Thoracic aorta (tissue), 2 donors: ENCODE data around the gene BMPR1A. TPM values are rescaled to one million over a fixed set of nuclear protein-coding genes. Genes with fewer than 3 reads are reported as not detected.

Experiments used
- ATAC-seq: fragments of 150-250 bp; one replicate; pipeline ENCODE4 v1.8.0; 2017; ENCODE audit warnings: low read depth; ENCODE audit not compliant: insufficient number of reproducible peaks, low FRiP score
- DNase-seq: peaks from one replicate; pipeline ENCODE4 v3.0.0-alpha.2; 2020; ENCODE audit warnings: low spot score
- H3K27ac ChIP-seq, 2 donors: fragments of 200-600 bp; sonication (generic); 1 replicate in 1 of 2; 2 replicates in 1 of 2; pipeline ENCODE4 v1.5.1; 2016; ENCODE audit warnings: mild to moderate bottlenecking in 2 of 2, moderate library complexity in 2 of 2
- H3K27me3 ChIP-seq: fragments of 200-600 bp; sonication (generic); replicated peaks from 2 replicates; pipeline ENCODE4 v1.6.0; 2016; ENCODE audit warnings: mild to moderate bottlenecking; ENCODE audit not compliant: insufficient read depth
- H3K36me3 ChIP-seq: fragments of 200-600 bp; sonication (generic); one replicate; pipeline ENCODE4 v1.5.1; 2016
- H3K4me1 ChIP-seq, 2 donors: fragments of 200-600 bp; sonication (generic); 1 replicate in 1 of 2; 2 replicates in 1 of 2; pipeline versions ENCODE4 v1.5.1 to v1.6.0; 2016; ENCODE audit warnings: low read depth in 2 of 2, mild to moderate bottlenecking in 1 of 2; ENCODE audit not compliant: control insufficient read depth in 1 of 2
- H3K4me3 ChIP-seq: fragments of 200-600 bp; sonication (generic); 2 replicates; pipeline ENCODE4 v1.5.1; 2016; ENCODE audit warnings: mild to moderate bottlenecking
- H3K9me3 ChIP-seq: fragments of 200-600 bp; sonication (generic); 2 replicates; pipeline ENCODE4 v1.5.1; 2016
- CTCF ChIP-seq: fragments of 200-600 bp; sonication (generic); IDR thresholded peaks from one replicate; pipeline ENCODE4 v1.5.1; 2019; ENCODE audit warnings: antibody characterized with exemption
- total RNA-seq, 2 donors: library from RNA; depleted of rRNA; stranded (reverse); fragments of >200 nt; gene quantifications; one replicate each; pipeline versions ENCODE4 v1.1.0 to v1.2.3, GENCODE V29; 2016

The BMPR1A gene
- total RNA-seq, 2 donors from 2014 or later, result 69.0 to 130 TPM

DNA sequence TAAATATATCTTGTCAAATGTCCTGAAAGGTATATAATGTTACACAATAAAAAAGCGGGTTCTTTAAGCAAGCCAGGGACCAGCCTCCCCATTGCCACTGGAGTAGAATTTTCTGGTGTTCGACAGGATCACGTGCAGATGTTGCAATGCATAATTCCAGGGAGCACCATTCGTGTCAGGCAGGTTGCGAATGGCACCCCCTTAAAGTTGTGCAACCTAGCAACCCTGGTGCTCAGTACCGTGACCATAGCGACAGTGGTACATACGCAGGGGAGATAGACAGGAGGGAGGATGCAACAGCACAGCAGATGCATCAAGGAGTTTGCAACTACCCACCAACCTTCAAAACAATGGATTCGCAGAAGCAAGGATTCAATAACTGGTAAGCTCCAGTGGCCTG lies 6.6 kb upstream of the BMPR1A start:
- DNase-seq, result no peak
- no peak for ATAC-seq
- Histone ChIP-seq H3K9me3 (no peaks in the 10 kb centered on the region), H3K27me3 (no peaks in the 10 kb centered on the region), H3K4me3 (no peak overlapping the region), H3K27ac (no peak overlapping the region), H3K4me1 (peaks cover 5 to 34% of the 10 kb centered on the region in 2 donors), H3K36me3 (no peaks in the 10 kb centered on the region)
- no peak for TF ChIP-seq CTCF

DNA sequence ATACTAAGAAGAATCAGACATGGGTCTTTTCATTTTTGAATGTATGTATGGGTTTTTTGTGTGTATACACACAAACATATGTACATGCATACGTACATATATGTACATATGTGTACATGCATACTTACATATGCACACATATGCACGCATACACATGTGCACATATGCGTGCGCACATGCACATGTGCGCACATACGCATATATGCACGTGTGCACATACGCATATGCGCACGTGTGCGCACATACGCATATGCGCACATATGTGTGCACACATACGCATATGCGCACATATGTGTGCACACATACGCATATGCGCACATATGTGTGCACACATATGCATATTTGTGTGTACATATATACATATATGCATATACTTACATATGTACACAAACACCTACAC lies 4.9 kb upstream of the BMPR1A start:
- H3K27me3 ChIP-seq, result no peaks in the 10 kb centered on the region
- ATAC-seq (no peak), DNase-seq (no peak)
- H3K27ac ChIP-seq, result no peak overlapping the region
- no peak for TF ChIP-seq CTCF
- H3K36me3 ChIP-seq, result no peaks in the 10 kb centered on the region
- H3K9me3 ChIP-seq, result no peaks in the 10 kb centered on the region
- no peak overlapping the region for H3K4me3 ChIP-seq
- peaks cover 9 to 40% of the 10 kb centered on the region in 2 donors for H3K4me1 ChIP-seq

DNA sequence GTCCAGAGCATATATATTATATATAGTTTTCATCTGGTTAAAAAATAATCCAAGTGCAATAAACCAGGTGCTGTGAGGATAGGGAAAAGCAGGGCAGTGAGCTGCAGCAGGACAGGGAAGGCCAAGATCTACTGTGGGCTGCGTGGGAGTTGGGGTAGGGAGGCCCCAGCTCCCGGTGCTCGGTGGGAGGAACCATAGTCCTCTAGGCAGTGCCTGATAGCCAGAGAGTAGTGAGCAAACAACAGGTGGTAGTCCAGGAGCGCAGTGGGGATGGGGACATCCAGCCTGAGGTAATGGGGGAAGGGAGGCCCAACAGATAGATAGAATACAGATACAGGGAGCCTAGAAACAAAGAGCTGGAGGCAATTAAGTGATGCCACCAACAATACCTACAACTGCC lies 4.1 kb upstream of the BMPR1A start:
- ATAC-seq (no peak), DNase-seq (no peak)
- Histone ChIP-seq H3K27ac (peak overlapping the region in 1 of 2 donors; percentile 99), H3K9me3 (no peaks in the 10 kb centered on the region), H3K36me3 (no peaks in the 10 kb centered on the region), H3K27me3 (no peaks in the 10 kb centered on the region), H3K4me3 (no peak overlapping the region), H3K4me1 (peaks cover 9 to 40% of the 10 kb centered on the region in 2 donors)
- TF ChIP-seq CTCF, result no peak

DNA sequence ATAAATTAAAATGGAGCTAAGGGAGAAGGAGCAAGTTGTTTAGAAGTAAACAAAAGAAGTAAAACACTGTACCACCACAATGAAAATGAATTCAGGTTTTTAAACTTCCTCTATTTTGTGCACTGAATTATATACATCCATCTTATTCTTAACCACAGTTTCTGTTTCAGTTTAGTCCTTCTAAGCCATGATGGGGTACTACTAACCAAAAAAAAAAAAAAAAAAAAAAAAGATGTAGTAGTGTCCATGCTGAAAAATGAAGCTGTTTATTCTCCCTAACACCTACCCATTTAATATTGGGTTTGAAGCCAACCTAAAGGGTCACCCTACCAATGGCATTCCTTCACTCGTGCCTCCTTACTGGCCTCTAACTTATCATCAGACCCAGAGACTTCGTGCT lies 3.4 kb upstream of the BMPR1A start:
- Histone ChIP-seq H3K36me3 (no peaks in the 10 kb centered on the region), H3K27ac (peak overlapping the region; percentile 45 to 99), H3K9me3 (no peaks in the 10 kb centered on the region), H3K4me3 (no peak overlapping the region), H3K4me1 (peaks cover 6 to 36% of the 10 kb centered on the region in 2 donors), H3K27me3 (no peaks in the 10 kb centered on the region)
- no peak for TF ChIP-seq CTCF
- ATAC-seq, result no peak
- DNase-seq, result no peak

DNA sequence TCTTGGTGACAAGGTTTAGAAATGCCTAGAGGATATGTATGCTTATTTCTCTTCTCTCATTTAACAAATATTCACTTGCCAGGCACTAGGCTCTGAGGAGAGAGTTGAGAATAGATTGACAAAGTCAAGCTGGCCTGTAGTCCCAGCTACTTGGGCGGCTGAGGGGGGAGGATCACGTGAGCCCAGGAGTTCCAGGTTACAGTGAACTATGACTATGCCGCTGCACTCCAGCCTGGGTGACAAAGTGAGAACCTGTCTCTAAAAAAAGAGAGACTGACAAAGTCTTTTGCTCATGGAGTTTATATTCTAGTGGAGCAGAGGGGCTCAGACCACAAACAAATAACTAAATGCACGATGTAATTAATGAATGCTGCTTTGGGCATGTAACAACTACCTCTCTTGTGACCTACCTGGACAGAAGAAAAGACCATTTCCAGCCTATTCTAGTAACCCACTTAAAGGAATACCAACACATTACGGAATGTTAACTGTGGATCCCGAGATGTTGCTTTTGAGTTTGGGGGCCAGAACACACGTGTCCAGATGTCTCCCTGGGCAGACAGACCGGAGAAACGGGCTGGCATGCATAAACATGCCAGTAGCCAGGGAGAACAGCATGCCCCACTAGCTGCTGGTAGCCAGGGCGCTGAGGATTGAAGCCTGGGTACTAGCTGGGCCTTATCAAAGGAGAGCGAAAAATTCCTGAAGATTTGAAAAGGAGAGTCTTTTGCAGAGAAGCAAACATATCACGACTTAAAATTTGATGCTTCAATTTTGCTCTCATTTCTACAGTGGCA lies 2.6 kb upstream of the BMPR1A start:
- Histone ChIP-seq H3K36me3 (no peaks in the 10 kb centered on the region), H3K27me3 (no peaks in the 10 kb centered on the region), H3K4me1 (peaks cover 6 to 33% of the 10 kb centered on the region in 2 donors), H3K27ac (peak overlapping the region; percentile 45 to 99), H3K9me3 (no peaks in the 10 kb centered on the region), H3K4me3 (no peak overlapping the region)
- DNase-seq (no peak), ATAC-seq (no peak)
- no peak for TF ChIP-seq CTCF
